ENCODE results near the gene INIP.
A peak's percentile ranks its signal among the peaks of the same experiment; 100 is the strongest.
"Not testable (repeated sequence)": the region's sequence is repeated elsewhere in the genome, so short reads cannot be mapped to it uniquely, and the experiment has no call there.

The INIP gene

GRCh38 chr9:112680731-112681402, 37.0 kb downstream of the INIP start:
- no peak for TF ChIP-seq CTCF (IDR thresholded peaks at IDR 0.05; ENCODE audit: extremely low read depth, insufficient read depth, missing control alignments)
- in situ Hi-C loops (cut with MboI; ENCODE audit: low pct_unique_long_range_greater_than_20kb, low sequenced_read_pairs, unreplicated experiment) = no loop called here
- DNase-seq (ENCODE audit: low spot score) = no peak

GRCh38 chr9:112677040-112677439, 40.9 kb downstream of the INIP start:
- DNase-seq (ENCODE audit: low spot score) = no peak
- in situ Hi-C loops (cut with MboI; ENCODE audit: low pct_unique_long_range_greater_than_20kb, low sequenced_read_pairs, unreplicated experiment) = no loop called here
- TF ChIP-seq CTCF (IDR thresholded peaks at IDR 0.05; ENCODE audit: extremely low read depth, insufficient read depth, missing control alignments) = no peak

GRCh38 chr9:112673221-112673620, 44.7 kb downstream of the INIP start:
- DNase-seq (ENCODE audit: low spot score); in situ Hi-C loops (cut with MboI; ENCODE audit: low pct_unique_long_range_greater_than_20kb, low sequenced_read_pairs, unreplicated experiment): not testable (repeated sequence)

GRCh38 chr9:112670991-112671625, 46.8 kb downstream of the INIP start:
- no peak for TF ChIP-seq CTCF (IDR thresholded peaks at IDR 0.05; ENCODE audit: extremely low read depth, insufficient read depth, missing control alignments)
- in situ Hi-C loops (cut with MboI; ENCODE audit: low pct_unique_long_range_greater_than_20kb, low sequenced_read_pairs, unreplicated experiment) = no loop called here
- DNase-seq (ENCODE audit: low spot score) = no peak

GRCh38 chr9:112669326-112669725, 48.6 kb downstream of the INIP start:
- in situ Hi-C loops (cut with MboI; ENCODE audit: low pct_unique_long_range_greater_than_20kb, low sequenced_read_pairs, unreplicated experiment) = no loop called here
- DNase-seq (ENCODE audit: low spot score) = no peak
- no peak for TF ChIP-seq CTCF (IDR thresholded peaks at IDR 0.05; ENCODE audit: extremely low read depth, insufficient read depth, missing control alignments)

GRCh38 chr9:112665347-112665746, 52.6 kb downstream of the INIP start:
- DNase-seq (ENCODE audit: low spot score) = no peak
- TF ChIP-seq CTCF (IDR thresholded peaks at IDR 0.05; ENCODE audit: extremely low read depth, insufficient read depth, missing control alignments) = peak; percentile 45
- in situ Hi-C loops (cut with MboI; ENCODE audit: low pct_unique_long_range_greater_than_20kb, low sequenced_read_pairs, unreplicated experiment) = no loop called here

- in situ Hi-C loops (cut with MboI; ENCODE audit: low pct_unique_long_range_greater_than_20kb, low sequenced_read_pairs, unreplicated experiment) = no loop called here
- no peak for DNase-seq (ENCODE audit: low spot score)
- TF ChIP-seq CTCF (IDR thresholded peaks at IDR 0.05; ENCODE audit: extremely low read depth, insufficient read depth, missing control alignments) = no peak
Observed at GRCh38 chr9:112664531-112664930, 53.4 kb downstream of the INIP start.
